22Rv1 (cell line): Measurements from ENCODE around the gene PRPS2.

Experiments used
- ZFX ChIP-seq: fragments of 450-650 bp; IDR thresholded peaks from 2 replicates; pipeline ENCODE4 v1.6.1; 2017; ENCODE audit warnings: antibody characterized with exemption, borderline replicate concordance
- TF ChIP-seq, protein P1 (sequence below): fragments of 450-650 bp; IDR thresholded peaks from 2 replicates; pipeline ENCODE4 v1.5.1; 2017; ENCODE audit warnings: mild to moderate bottlenecking

DNA sequence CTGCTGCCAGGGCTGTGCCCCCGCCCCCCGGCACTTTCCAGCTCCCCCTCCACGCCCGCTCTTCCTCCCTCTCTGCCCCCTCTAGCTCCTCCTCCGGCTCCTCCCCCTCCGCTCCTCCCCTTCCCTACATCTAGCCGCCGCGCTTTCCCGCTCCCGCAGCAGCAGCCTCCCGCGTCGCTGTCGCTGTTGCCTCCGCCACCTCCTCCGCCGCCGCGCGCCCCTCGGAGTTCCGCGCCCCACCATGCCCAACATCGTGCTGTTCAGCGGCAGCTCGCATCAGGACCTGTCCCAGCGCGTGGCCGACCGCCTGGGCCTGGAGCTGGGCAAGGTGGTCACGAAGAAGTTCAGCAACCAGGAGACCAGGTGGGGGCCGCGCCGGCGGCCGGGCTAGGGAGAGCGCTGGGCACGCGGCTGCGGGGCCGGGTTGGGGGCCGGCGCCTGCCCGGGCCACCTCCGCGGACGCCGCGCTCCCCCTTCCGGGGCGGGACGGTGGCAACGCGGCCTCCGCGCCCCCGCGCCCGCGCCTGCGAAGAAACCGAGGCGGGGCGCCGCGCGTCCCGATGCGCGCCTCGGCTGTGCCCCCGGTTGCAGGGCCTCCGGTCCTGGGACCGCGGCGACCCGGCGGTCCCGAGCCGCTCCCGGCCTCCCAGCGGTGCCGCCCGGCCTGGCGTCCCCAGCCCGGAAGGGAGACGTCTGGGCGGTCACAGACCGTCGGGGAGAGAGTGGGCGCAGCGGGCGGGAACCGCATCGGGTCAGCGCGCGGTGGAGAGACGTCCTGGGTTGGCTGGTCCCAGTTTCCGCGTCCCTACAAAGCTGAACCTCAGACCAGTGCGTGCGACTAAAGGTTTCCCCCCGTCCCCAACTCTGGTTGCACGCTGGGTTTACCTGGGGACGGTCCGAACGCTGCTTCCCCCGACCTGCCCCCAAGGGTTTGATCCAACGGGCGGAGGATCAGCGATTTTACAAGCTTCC lies at the start of gene PRPS2:
- TF ChIP-seq, protein P1, sequence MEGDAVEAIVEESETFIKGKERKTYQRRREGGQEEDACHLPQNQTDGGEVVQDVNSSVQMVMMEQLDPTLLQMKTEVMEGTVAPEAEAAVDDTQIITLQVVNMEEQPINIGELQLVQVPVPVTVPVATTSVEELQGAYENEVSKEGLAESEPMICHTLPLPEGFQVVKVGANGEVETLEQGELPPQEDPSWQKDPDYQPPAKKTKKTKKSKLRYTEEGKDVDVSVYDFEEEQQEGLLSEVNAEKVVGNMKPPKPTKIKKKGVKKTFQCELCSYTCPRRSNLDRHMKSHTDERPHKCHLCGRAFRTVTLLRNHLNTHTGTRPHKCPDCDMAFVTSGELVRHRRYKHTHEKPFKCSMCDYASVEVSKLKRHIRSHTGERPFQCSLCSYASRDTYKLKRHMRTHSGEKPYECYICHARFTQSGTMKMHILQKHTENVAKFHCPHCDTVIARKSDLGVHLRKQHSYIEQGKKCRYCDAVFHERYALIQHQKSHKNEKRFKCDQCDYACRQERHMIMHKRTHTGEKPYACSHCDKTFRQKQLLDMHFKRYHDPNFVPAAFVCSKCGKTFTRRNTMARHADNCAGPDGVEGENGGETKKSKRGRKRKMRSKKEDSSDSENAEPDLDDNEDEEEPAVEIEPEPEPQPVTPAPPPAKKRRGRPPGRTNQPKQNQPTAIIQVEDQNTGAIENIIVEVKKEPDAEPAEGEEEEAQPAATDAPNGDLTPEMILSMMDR, result no peak
- no peak for TF ChIP-seq ZFX
